ENCODE data around the gene ZNF496. TPM values are rescaled to one million over a fixed set of nuclear protein-coding genes. Genes with fewer than 3 reads are reported as not detected.

The ZNF496 gene
- total RNA-seq, 1 experiment from 2014 or later: 26.3 TPM

- no peak for DNase-seq (ENCODE audit: low read depth)
Observed at GRCh38 chr1:247328311-247328710, 3.4 kb downstream of the ZNF496 start.

- DNase-seq (ENCODE audit: low read depth): no peak
Observed at GRCh38 chr1:247326411-247327130, 5.1 kb downstream of the ZNF496 start.

DNA sequence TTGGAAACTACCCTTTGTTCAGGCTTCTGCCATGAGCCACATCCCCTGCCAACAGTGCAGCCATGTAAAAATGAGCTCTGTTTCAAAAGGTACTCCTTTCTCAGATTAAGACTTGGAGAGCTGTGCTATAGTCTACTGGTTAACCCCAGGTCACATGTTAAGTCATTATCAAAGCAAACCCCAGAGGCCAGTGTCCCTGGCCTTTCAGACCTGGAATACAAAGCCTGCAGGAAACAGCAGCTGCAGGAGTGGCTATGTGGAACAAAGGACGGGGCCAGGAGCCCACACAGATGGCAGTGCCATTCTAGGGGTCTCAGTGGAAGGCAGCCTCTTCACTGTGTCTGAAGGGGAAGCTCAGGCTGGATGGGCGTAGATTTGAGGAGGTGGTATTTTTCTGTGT lies 6.7 kb downstream of the ZNF496 start:
- DNase-seq (ENCODE audit: low read depth): peak; percentile 7

DNA sequence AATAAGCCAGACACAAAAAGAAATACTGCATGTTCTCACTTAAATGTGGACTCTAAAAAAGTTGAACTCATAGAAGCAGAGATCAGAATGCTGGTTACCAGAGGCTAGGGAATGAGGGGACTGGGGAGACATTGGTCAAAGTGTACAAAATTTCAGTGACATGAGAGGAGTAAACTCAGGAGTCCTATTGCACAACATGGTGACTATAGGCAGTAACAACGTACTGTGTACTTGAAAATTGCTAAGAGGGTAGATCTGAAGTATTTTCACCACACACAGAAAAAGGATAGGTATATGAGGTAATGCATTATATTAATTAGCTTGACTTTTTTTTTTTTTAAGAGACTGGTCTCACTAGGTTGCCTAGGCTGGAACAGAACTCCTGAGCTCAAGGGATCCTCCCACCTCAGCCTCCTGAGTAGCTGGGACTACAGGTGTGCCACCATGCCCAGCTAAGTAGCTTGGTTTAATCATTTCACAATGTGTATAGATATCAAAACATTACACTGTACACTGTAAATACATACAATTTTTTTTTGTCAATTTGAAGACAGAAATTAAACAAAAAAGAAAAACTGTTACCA lies 7.4 kb downstream of the ZNF496 start:
- DNase-seq (ENCODE audit: low read depth): no peak

GRCh38 chr1:247322849-247323586 lies 8.6 kb downstream of the ZNF496 start:
- no peak for DNase-seq (ENCODE audit: low read depth)

DNA sequence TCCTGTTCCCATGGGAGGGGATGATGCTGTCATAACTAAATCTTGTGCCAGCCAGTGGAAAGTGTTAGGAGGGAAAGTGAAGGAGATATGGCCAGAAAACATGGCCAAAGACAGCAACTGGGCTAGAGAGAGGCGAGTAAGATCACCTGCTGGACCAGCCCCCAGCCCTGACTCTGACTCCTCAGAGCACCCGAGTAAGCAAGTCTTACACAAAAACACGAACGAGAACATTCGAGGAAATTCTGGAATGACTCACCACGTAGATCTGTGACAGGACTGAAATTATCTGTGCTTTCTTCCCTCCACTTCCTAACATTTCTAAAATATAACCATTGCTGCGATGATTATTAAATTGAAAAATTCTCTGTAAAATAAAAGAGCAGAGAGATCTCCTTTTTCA lies 9.2 kb downstream of the ZNF496 start:
- DNase-seq (ENCODE audit: low read depth): no peak

- no peak for DNase-seq (ENCODE audit: low read depth)
Observed at GRCh38 chr1:247317702-247318101, 14.0 kb downstream of the ZNF496 start.

DNA sequence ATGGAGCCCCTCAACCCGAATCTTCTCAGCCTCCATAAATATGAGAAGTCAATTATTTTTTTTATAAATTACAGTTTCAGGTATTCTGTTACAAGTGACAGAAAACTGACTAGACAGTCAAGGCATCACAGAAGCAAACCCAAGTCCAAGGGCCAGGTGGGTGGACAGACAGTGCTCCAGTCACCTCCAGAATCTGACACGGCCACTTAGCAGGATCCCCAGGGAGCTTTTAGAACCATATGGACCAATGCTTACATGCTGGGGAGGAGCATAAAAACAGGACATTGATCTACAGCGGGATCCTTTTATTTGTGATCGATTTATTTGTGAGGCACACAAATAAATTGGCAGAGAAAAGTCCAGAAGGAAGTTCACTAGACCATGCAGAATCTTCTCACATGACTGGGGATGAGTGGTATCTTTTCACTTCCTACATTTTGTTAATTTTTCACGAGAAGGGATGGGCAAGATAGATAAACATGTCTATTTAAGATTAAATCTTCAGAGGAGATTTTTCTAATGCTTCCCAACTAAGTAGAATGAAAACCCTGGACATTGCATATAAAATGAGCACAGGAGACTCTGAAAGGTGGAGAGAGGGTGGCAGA lies 15.0 kb downstream of the ZNF496 start:
- no peak for DNase-seq (ENCODE audit: low read depth)

DNA sequence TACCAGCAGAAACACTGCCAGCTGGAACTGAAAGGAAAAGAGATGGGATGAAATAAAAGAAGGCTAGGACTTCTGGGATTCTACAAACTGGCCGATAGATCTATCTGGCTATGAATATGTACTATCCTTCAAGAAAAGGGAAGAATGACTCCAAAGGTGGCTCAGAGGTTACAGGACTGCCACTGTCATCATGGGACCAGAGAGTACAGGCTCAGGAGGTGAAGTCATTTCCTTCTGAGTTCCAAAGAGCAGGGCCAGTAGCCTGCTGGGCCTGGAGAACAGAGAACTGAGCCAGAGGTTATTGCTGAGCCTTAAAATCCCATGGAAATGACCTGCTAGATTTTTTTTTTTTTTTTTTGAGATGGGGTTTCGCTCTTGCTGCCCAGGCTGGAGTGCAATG lies 27.6 kb downstream of the ZNF496 start:
- no peak for DNase-seq (ENCODE audit: low read depth)

- no peak for DNase-seq (ENCODE audit: low read depth)
Observed at GRCh38 chr1:247303216-247303615, 28.5 kb downstream of the ZNF496 start.

- no peak for DNase-seq (ENCODE audit: low read depth)
Observed at GRCh38 chr1:247301176-247301540, 30.5 kb downstream of the ZNF496 start.

DNA sequence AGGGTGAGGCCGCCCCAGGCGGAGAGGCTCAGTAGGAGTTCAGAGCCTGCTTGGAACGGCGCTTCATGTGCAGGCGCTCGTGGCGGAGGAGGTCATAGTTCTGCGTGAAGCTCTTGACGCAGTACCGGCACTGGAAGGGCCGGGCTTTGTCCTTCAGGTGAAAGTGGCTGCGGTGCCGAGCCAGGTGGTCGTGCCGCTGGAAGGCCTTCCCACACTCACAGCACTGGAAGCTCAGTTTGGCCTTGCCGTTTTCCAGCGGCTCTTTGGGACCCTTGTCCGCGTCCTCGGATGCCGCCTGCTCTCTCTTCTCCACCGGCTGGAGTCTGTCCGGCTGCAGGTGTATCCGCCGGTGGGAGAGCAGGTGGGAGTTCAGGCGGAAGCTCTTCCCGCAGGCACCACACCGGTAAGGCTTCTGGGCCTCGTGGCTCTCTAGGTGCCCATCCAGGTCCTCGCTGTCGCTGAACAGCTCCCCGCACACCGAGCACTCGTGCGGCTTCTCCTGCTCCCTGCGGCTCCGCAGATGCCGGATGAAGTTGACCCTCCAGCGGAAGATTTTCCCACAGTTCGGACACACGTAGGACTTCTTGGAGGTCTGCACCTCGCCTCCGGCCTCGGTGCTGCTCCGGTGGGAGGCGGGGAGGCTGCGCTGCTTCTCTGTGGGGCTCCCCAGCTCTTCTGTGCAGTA lies 31.0 kb downstream of the ZNF496 start:
- no peak for DNase-seq (ENCODE audit: low read depth)

DNA sequence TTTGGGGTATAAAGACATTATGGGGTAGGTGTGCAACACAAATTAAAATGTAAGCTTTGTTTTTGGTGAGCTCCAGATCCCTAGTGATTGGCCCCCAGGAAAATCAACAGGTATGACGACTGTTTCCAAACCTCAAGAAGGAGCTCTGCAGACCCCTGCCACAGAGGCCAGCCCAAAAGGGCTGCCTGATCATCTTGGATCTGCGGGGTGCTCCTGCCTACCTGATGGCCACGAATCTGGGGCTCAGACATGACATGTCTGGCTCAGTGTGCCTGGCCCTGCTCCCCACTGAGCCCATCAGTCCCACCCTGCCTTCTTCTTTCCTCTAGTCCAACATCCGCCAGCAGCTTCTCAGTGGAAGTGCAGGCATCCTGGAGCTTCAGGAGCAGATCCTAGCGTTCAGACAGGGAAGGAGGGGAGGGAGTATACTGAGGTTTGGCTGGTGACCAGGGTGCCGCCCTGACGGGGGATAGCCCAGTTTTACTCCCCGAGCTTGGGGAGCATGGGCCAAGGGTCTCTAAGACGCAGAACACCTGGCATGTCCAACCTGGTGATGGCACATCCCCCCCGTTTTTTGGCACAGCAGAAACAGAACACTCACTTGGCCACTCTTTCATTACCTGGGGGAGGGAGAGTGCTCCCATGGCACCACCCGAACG lies 31.8 kb downstream of the ZNF496 start:
- DNase-seq (ENCODE audit: low read depth): no peak

DNA sequence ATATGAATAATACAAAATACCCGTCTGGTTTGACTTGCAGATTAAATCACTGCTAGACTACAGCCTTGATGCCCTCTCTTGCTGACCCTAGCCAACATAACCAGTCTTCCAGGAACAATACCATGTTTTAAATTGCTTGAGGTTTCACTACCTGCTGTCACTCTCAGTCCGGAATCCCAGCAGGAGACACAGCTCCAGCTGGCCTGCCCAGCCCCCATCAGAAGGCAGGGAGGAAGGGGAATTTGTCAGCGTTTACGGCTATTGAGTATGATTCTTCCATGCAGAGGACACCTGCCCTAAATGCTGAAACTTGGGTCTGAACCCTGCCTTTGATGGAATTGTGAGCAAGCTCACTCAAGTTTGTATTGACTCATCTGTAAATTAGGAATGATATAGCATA lies 33.0 kb downstream of the ZNF496 start:
- no peak for DNase-seq (ENCODE audit: low read depth)

- DNase-seq (ENCODE audit: low read depth): no peak
Observed at GRCh38 chr1:247298124-247298481, 33.6 kb downstream of the ZNF496 start.

- no peak for DNase-seq (ENCODE audit: low read depth)
Observed at GRCh38 chr1:247297263-247298123, 34.2 kb downstream of the ZNF496 start.

- DNase-seq (ENCODE audit: low read depth): no peak
Observed at GRCh38 chr1:247296599-247297180, 35.0 kb downstream of the ZNF496 start.

DNA sequence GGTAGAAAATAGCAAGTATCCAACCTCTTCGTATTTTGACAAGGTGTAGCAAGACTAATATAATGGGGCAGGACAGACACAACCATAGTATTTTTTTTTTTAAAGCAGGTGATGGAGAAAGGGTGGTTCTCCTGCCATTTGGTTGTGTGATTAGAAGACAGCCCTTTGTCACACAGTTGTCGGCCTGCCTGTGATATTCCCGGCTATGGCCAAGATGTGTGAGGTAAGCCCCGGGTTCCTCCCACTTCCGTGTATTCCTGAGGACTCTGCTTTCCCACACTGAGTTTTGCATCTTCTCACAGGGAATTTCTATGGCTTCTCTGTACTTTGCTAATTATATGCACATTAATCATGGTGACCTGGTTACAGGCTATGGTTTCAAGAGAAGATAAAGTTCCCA lies 35.9 kb downstream of the ZNF496 start:
- DNase-seq (ENCODE audit: low read depth): no peak

GRCh38 chr1:247295274-247295684 lies 36.4 kb downstream of the ZNF496 start:
- no peak for DNase-seq (ENCODE audit: low read depth)

DNA sequence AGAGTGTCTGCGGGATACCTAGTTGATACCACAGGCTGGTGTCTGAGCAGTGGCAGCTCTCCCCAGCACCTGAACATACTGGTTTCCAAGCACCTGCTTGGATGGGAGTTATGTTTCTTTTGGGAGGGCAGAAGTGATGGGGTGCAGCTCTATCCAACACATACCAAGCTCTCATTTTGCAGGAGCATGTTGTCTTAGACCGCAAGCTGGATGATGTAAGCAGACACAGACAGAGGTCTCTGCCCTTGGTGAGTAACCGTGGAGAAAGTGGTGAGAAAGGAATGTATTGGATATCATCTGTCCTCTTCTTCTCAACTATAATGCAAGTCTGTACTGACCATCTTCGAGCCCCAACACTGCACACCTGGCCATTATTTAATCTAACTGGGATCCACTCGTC lies 37.4 kb downstream of the ZNF496 start:
- DNase-seq (ENCODE audit: low read depth): peak; percentile 91

Data from LHCN-M2 (cell line).